Right lung (tissue), 5 donors: ENCODE measurements around the gene KCNAB1. TPM values are rescaled to one million over a fixed set of nuclear protein-coding genes. Genes with fewer than 3 reads are reported as not detected.
"Not testable (repeated sequence)": the region's sequence is repeated elsewhere in the genome, so short reads cannot be mapped to it uniquely, and the experiment has no call there.

Source experiments
- DNase-seq, 2 donors: peaks; one replicate each; pipeline ENCODE4 v3.0.0-alpha.2; 2013
- polyA plus RNA-seq, 5 donors: library from polyadenylated mRNA; unstranded; fragments of 120-200 nt; gene quantifications; one replicate each; pipeline versions ENCODE4 v1.2.1 to v1.2.3, GENCODE V29; 2013; ENCODE audit warnings: inconsistent platforms in 1 of 5, low replicate concordance in 1 of 5; ENCODE audit not compliant: insufficient read length in 5 of 5, insufficient read depth in 1 of 5

KCNAB1 gene
- polyA plus RNA-seq, 5 donors: 1.3 to 1.7 (median 1.7) TPM

GRCh38 chr3:156174229-156174847 lies 54.0 kb downstream of the KCNAB1 start:
- no peak for DNase-seq

- DNase-seq: no peak
These were observed 55.2 kb downstream of the KCNAB1 start for GRCh38 chr3:156175570-156175969.

DNA sequence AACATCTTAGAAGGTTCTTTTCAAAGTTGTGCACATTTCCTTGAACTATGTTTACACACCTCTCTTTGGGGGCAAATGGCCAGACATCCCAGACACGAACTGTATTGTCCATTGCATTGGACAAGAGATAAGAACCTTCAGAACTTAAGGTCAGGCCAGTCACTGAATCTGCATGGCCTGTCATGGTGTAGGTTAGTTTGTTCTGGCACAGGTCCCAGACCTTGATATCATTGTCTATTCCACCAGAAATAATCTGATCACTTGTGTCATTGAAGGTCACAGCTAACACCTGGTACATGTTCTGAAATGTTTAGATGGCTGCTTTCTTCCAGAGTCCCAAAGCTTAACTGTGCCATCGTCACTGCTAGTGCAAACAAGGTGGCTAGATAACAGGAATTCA lies 55.7 kb downstream of the KCNAB1 start:
- no peak for DNase-seq

GRCh38 chr3:156176629-156177210 lies 56.3 kb downstream of the KCNAB1 start:
- DNase-seq: no peak

GRCh38 chr3:156180077-156180476 lies 59.7 kb downstream of the KCNAB1 start:
- DNase-seq: no peak

DNA sequence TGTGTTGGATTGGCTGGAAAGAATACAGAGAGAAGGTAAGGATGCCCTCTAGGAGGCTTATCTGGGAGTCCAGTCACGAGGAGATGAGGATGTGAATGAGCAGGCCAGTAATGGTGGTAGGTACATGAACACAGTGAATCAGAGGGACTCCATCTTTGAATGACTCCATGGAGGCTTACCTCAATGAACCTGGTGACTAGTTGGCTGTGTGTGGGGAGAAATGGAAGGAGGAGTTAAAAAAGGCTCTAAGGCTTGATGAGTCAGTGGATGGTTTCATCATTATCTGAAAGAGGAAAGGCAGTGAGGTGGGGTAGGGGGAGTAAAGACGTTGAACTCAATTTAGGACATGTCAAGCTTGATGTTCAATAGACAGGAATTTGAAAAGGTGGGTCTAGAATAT lies 61.1 kb downstream of the KCNAB1 start:
- no peak for DNase-seq

DNA sequence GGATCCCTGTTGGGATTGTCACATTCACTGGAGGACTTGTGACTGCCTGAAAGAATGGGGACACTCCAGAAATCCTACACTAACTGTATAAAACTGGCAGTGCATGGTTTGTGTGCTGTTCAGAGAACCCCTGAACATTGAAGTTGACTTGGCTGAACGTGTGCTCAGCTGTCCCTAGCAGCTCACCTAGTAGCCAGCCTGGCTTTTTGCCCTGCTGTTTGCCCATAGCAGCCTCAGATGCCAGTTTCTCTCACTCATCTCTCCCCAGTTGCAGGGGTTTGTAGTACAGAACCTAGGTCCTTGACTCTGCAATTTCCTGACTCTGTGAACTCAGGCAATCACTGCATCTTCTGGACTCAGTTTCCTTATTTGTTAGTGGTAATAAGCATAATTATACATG lies 63.0 kb downstream of the KCNAB1 start:
- no peak for DNase-seq

DNA sequence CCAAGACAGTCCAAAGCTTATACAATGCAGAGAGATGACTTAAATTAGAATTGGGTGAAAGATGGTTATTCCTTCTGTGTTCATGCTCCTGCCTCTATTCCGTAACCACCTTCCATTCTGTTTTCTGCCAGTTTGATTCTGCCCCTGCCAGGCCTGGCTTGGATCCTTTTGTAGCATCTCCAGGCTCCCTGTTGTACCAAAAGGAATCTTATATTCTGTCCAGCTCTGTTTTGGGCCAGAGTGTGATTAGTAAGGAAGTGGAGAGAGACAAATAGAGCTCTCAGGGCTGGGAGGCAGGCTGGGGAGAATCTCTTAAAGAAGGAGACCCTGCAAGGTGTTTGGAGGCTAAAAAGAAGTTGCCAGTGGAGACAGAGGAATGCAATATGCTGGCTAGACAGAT lies 63.8 kb downstream of the KCNAB1 start:
- no peak for DNase-seq

- no peak for DNase-seq
These were observed 66.9 kb downstream of the KCNAB1 start for GRCh38 chr3:156187146-156187769.

DNA sequence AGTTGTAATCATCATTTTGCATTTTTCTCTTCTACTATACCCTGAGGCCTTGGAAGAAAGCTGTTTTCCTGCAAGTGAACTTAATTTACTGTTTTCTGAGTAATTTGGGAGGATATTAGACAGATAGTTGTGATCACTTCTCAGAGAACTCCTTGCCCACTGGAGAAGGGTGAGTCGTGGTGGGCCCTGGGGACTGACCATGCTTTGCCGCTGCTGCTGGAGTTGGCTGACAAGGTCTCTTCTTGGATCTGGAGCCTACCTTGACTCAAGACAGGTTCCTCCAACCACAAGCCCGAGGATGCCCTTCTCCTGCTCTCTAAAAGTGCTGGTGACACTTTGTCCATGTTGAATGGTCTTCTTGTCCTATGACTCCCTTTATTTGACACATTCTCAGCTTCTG lies 68.4 kb downstream of the KCNAB1 start:
- no peak for DNase-seq

DNA sequence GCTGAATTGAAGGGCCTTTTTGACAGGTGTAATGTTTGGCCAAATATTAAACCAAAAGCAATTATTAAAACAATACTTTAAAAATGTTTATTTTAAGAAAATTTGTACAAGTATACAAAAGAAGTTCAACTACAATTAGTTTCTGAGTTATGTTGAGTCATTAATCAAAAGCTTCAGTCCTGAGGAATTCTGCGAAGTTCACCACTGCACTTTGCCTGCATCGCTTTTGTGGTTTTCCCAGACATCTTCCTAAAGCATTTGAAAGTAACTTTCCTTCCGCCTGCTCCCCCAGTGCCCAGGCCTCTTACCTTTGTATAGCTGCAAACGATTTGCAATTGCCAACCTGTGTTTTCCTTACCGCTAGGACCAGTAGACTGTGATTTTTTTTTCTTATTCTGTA lies 69.5 kb downstream of the KCNAB1 start:
- no peak for DNase-seq

GRCh38 chr3:156194945-156195344 lies 74.6 kb downstream of the KCNAB1 start:
- not testable (repeated sequence) for DNase-seq

- not testable (repeated sequence) for DNase-seq
These were observed 76.8 kb downstream of the KCNAB1 start for GRCh38 chr3:156197152-156197551.

DNA sequence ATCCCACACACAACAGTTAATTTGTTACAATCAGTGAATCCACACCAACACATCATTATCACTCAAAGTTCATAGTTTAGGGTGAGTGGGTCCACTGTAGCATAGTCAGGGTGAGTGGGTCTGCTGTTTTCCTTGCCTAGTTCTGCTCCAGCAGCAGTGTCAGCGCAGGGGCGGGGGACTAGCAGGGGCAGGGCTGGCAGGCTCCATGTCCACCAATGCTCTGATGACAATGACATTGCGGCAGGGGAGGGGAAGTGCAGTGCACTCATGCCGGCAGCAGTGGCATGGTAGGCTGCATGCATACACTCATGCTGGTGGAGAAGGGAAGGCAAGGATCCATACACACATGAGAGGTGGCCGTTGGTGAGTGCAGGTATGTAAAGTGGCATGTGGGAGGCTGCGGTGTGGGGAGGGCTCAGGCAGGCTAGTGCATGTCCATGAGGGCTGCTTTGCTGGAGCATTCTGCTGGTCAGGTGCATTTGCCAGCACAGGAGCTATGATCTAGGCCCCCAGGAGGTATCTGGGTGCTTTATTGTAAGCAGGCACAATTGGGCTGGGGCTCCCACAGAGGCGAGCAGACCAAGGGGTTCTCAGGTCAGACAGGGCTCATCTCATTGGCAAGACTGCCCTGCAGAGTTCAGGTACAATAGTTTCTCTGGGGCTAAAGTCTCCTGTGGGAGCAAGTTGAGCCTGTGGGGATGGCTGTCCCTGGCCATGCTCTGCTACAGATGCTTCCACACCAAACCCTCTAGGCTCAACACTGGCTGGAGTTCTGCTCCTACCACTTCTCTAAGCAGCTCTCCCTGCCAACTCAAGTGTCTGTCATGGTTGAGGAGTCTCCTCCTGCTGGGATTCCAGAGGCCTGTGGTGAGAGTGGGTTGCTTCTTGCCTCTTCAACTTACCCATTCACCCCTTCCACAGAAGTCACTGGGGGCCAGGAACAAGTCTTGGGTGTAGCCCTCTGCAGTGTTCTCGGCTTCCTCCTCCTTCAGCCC lies 81.3 kb downstream of the KCNAB1 start:
- DNase-seq: no peak

DNA sequence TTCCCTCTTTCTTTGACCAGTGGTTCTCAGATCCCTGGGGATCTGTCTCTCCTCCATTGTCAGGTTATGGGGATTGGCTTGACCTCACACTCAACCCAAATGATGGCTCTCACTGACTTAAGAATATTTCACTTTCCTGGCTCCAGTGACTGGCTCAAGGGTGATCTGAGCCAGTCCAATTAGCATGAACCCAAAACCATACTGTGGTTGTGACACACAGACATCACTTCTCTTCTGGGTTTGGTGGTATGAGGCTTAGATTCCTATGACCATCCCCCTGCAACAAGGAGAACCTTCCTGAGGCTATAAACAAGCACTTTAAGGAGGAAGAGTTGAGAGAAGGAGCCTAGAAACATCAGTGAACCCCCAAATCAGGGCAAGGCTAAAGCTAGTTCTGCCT lies 85.8 kb downstream of the KCNAB1 start:
- DNase-seq: no peak

DNA sequence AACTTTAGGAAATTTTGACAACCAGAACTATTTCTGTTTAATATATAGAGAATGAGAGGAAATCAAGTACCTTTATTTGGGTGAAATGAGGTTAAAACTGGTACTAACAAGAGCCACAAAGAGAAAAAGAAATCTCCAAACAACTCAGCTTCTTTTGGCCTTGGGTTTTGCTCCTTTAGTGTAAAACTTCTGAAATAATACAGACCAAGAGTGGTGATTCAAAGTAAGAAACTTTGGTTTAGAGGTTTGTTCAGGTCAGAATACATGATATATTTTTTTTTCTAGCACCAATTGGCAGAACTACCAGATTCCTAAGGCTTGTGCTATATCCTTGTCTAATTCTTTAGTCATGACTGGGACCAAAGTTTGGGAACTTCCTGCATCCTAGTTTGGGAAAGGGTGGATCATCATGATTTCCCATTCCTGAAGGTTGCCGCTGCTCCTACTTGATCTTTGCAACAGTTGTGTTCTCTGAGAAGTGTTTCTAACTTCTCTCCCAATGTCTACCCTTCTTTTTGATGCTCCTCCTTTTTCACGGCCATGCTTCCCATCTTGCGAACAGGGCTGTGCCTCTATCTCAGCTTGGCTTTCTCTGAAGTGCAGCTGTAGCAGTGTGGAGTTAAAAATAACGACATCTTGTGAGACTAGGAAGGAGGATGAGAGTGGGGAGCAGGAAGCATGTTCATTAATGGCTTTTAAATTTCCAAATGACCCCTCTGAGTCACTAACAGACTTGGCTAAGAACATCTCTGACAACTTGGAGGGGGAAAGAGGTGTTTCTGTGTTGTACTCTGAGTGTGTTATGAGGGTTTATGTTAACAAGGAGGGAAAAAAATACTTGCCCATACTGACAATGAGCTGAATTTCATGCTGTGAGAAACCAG lies 87.7 kb downstream of the KCNAB1 start:
- no peak for DNase-seq

GRCh38 chr3:156209631-156210335 lies 89.4 kb downstream of the KCNAB1 start:
- DNase-seq: no peak

DNA sequence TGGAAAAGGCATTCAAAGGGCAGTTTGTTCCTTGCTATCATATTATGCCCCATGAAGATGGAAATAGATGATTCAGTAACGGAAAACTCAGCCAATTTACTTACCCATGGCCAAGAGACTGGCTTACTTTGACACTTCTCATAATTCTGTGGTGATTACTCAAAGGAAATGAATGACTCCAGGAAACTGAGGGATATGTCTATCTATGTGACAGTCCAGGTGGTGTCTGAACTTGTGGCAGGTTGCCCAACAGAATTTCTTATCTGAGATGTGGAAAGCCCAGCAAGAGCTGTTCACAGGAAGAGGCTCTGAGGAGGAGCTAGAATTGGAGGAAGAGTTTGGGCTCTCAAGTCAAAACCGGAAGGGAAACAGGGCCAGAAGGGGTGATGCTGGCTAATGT lies 91.2 kb downstream of the KCNAB1 start:
- no peak for DNase-seq

- DNase-seq: no peak
These were observed 94.3 kb downstream of the KCNAB1 start for GRCh38 chr3:156214676-156215075.

DNA sequence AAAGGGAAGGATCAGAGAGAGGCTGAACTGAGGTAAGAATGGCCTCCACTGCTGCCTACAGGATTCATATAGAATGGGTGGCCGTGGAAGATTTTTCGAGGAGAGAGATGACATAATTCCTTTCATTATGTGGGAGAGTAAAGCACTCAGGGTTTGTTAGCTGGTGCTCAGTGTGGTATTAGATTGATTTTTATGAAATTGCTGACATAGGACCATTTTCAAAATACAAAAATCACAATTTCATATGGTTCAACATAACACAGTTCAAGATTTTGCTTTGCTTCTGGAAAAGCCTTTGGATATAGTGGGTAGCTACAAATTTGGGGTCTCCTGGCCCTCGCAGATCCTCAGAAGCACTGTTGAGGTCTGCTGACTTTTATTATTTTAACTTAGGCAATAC lies 95.4 kb downstream of the KCNAB1 start:
- no peak for DNase-seq

GRCh38 chr3:156216216-156216615 lies 95.8 kb downstream of the KCNAB1 start:
- no peak for DNase-seq
